HG02840 (cell line): ENCODE measurements around the gene NUDT19.
"Not testable (repeated sequence)": the region's sequence is repeated elsewhere in the genome, so short reads cannot be mapped to it uniquely, and the experiment has no call there.

Source experiments
- ATAC-seq: cut with Tn5 transposase; IDR thresholded peaks from one replicate; pipeline ENCODE4 v1.9.1; 2021; ENCODE audit warnings: mild to moderate bottlenecking, moderate library complexity, moderate number of reproducible peaks; ENCODE audit not compliant: unreplicated experiment, low FRiP score

The NUDT19 gene

GRCh38 chr19:32704006-32704405, 12.4 kb downstream of the NUDT19 start:
- ATAC-seq = not testable (repeated sequence)

GRCh38 chr19:32708457-32708856, 16.8 kb downstream of the NUDT19 start:
- ATAC-seq = no peak

- no peak for ATAC-seq
These were observed 17.4 kb downstream of the NUDT19 start for GRCh38 chr19:32709032-32709431.

- no peak for ATAC-seq
These were observed 20.1 kb downstream of the NUDT19 start for GRCh38 chr19:32711747-32712146.

GRCh38 chr19:32716203-32716602, 24.6 kb downstream of the NUDT19 start:
- ATAC-seq = not testable (repeated sequence)

GRCh38 chr19:32717496-32717895, 25.9 kb downstream of the NUDT19 start:
- no peak for ATAC-seq

- ATAC-seq = no peak
These were observed 26.7 kb downstream of the NUDT19 start for GRCh38 chr19:32718286-32718685.

GRCh38 chr19:32719611-32720059, 28.0 kb downstream of the NUDT19 start, which contains the start of gene TDRD12:
TSS of gene TDRD12 (plus strand) at chr19:32719767. CDS start at chr19:32720073, 306 bp downstream.
- no peak for ATAC-seq

- no peak for ATAC-seq
These were observed 28.8 kb downstream of the NUDT19 start for GRCh38 chr19:32720216-32720935.

- ATAC-seq = no peak
These were observed 29.3 kb downstream of the NUDT19 start for GRCh38 chr19:32720936-32721250.

- no peak for ATAC-seq
These were observed 44.3 kb downstream of the NUDT19 start for GRCh38 chr19:32735936-32736335.

- no peak for ATAC-seq
These were observed 51.4 kb downstream of the NUDT19 start for GRCh38 chr19:32743021-32743420.

GRCh38 chr19:32743447-32743846, 51.8 kb downstream of the NUDT19 start:
- ATAC-seq = no peak

GRCh38 chr19:32744555-32745325, 53.1 kb downstream of the NUDT19 start:
- ATAC-seq = no peak

GRCh38 chr19:32745594-32746251, 54.1 kb downstream of the NUDT19 start:
- not testable (repeated sequence) for ATAC-seq

- not testable (repeated sequence) for ATAC-seq
These were observed 55.1 kb downstream of the NUDT19 start for GRCh38 chr19:32746631-32747196.

GRCh38 chr19:32748497-32748896, 56.9 kb downstream of the NUDT19 start:
- no peak for ATAC-seq

- no peak for ATAC-seq
These were observed 57.3 kb downstream of the NUDT19 start for GRCh38 chr19:32748948-32749347.

GRCh38 chr19:32749361-32749760, 57.7 kb downstream of the NUDT19 start:
- ATAC-seq = no peak

- ATAC-seq = no peak
These were observed 58.9 kb downstream of the NUDT19 start for GRCh38 chr19:32750441-32751055.
